Ovary (tissue), 9 donors: ENCODE data around the gene FBXW7. TPM values are rescaled to one million over a fixed set of nuclear protein-coding genes. Genes with fewer than 3 reads are reported as not detected.
"Not testable (repeated sequence)": the region's sequence is repeated elsewhere in the genome, so short reads cannot be mapped to it uniquely, and the experiment has no call there.

ENCODE experiments used
- DNase-seq, 5 donors: peaks; one replicate each; pipeline ENCODE4 v3.0.0-alpha.2; 2019 to 2020
- H3K27ac ChIP-seq, 2 donors: fragments of 200-600 bp; one replicate each; pipeline versions ENCODE4 v1.5.1 to v1.8.0; 2019 to 2022
- H3K27me3 ChIP-seq: fragments of 200-600 bp; one replicate; pipeline ENCODE4 v1.8.0; 2022
- H3K36me3 ChIP-seq: fragments of 200-600 bp; sonication (generic); one replicate; pipeline ENCODE4 v1.5.1; 2019
- H3K4me1 ChIP-seq: one replicate; pipeline ENCODE4 v1.8.1; 2013; ENCODE audit warnings: mild to moderate bottlenecking, moderate library complexity; ENCODE audit not compliant: insufficient read depth
- H3K4me3 ChIP-seq: fragments of 200-600 bp; sonication (generic); one replicate; pipeline ENCODE4 v1.5.1; 2017
- H3K9me3 ChIP-seq, 2 donors: fragments of 200-600 bp in 1 of 2; sonication (generic) in 1 of 2; one replicate each; pipeline versions ENCODE4 v1.5.1 to v1.8.1; 2013 to 2019; ENCODE audit warnings: mild to moderate bottlenecking in 1 of 2, moderate library complexity in 1 of 2
- EP300 ChIP-seq: sonication (generic); formaldehyde crosslinking; IDR thresholded peaks from one replicate; pipeline ENCODE4 v1.6.1; 2017; ENCODE audit warnings: antibody characterized with exemption
- POLR2A ChIP-seq: fragments of 450-650 bp; IDR thresholded peaks from one replicate; pipeline ENCODE4 v1.6.1; 2017; ENCODE audit warnings: antibody characterized with exemption, mild to moderate bottlenecking, moderate library complexity
- WGBS, 3 donors: extraction: QIAGEN DNeasy Blood & Tissue Kit in 1 of 3; methylation state at CpG; one replicate each; pipeline versions ENCODE4 v1.1.5 to v1.1.7; 2013 to 2017; 5-methylcytosine and 5-hydroxymethylcytosine counted together
- intact Hi-C, 4 donors: fragments of 100-400 bp; cut with DNase I; formaldehyde crosslinking; loops; one replicate each; pipeline versions ENCODE4 v1.11.0 to v1.15.1; 2022 to 2023
- polyA plus RNA-seq, 2 donors: library from polyadenylated mRNA; stranded (reverse); fragments of 200-250 nt in 1 of 2; fragments of 350-450 nt in 1 of 2; fragmentation: Illumina TruSeq in 1 of 2; extraction: RNeasy Lipid Tissue Mini Kit (QIAGEN cat#74804) in 1 of 2; gene quantifications; one replicate each; pipeline ENCODE4 v1.2.3, GENCODE V29; 2013 to 2014
- total RNA-seq, 7 donors: library from RNA; depleted of rRNA in 2 of 7; stranded (reverse); fragments of >200 nt in 2 of 7; fragmentation: NEBNext Ultra II Directional in 3 of 7; extraction: Animal tissue kit (Norgen Biotek cat#: 25700) in 3 of 7; gene quantifications; one replicate each; pipeline versions ENCODE4 v1.1.0 to v1.2.4, GENCODE V29; 2016 to 2023
- TF ChIP-seq, protein P1 (sequence below), 3 donors: fragments of 450-650 bp in 2 of 3; fragments of 200-600 bp in 1 of 3; IDR thresholded peaks; one replicate each; pipeline versions ENCODE4 v1.5.1 to v1.8.0; 2016 to 2022; ENCODE audit warnings: antibody characterized with exemption in 3 of 3, mild to moderate bottlenecking in 1 of 3
- donor health status: DM: no; HTN: no; CAD: no; lungs with moderate emphysema.
- donor health status: DM: no; HTN: no; CAD: no.
- donor health status: Bipolar disorder and iron deficiency.
- donor health status: DM: yes; HTN: yes; CAD: no.
- donor health status: DM: no; HTN: no; CAD: no.
- donor health status: DM: yes; HTN: yes; CAD: no.

FBXW7 gene
- total and polyA plus RNA-seq, 9 donors: 9.1 to 66.8 (median 42.9) TPM

- 64 to 81% (median 73%) methylated on average over 3 of the region's 3 CpGs for WGBS, 3 donors
- no peak for TF ChIP-seq EP300
- TF ChIP-seq POLR2A: no peak
- TF ChIP-seq, protein P1, sequence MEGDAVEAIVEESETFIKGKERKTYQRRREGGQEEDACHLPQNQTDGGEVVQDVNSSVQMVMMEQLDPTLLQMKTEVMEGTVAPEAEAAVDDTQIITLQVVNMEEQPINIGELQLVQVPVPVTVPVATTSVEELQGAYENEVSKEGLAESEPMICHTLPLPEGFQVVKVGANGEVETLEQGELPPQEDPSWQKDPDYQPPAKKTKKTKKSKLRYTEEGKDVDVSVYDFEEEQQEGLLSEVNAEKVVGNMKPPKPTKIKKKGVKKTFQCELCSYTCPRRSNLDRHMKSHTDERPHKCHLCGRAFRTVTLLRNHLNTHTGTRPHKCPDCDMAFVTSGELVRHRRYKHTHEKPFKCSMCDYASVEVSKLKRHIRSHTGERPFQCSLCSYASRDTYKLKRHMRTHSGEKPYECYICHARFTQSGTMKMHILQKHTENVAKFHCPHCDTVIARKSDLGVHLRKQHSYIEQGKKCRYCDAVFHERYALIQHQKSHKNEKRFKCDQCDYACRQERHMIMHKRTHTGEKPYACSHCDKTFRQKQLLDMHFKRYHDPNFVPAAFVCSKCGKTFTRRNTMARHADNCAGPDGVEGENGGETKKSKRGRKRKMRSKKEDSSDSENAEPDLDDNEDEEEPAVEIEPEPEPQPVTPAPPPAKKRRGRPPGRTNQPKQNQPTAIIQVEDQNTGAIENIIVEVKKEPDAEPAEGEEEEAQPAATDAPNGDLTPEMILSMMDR (IDR thresholded peaks at IDR 0.05): no peak
- Histone ChIP-seq H3K36me3 (no peaks in the 10 kb centered on the region), H3K27me3 (no peaks in the 10 kb centered on the region), H3K9me3 (no peaks in the 10 kb centered on the region), H3K4me3 (no peak overlapping the region), H3K27ac (no peak overlapping the region), H3K4me1 (peaks cover 1% of the 10 kb centered on the region)
- DNase-seq: no peak
- intact Hi-C loops: no loop called here
Observed at GRCh38 chr4:152556834-152557233, 20.9 kb upstream of the FBXW7 start.

GRCh38 chr4:152556283-152556682, 20.4 kb upstream of the FBXW7 start:
- peaks cover 1% of the 10 kb centered on the region for H3K4me1 ChIP-seq
- 88 to 92% (median 90%) methylated on average over 5 of the region's 5 CpGs for WGBS, 3 donors

GRCh38 chr4:152554742-152555141, 18.9 kb upstream of the FBXW7 start:
- H3K4me3 ChIP-seq: no peak overlapping the region
- peaks cover 1% of the 10 kb centered on the region for H3K4me1 ChIP-seq
- WGBS, 3 donors: 93 to 95% (median 94%) methylated on average over 2 of the region's 2 CpGs
- no peaks in the 10 kb centered on the region for H3K9me3 ChIP-seq
- DNase-seq: no peak
- intact Hi-C loops: no loop called here
- TF ChIP-seq, protein P1 (IDR thresholded peaks at IDR 0.05): no peak
- TF ChIP-seq POLR2A: no peak
- no peak for TF ChIP-seq EP300
- no peak overlapping the region for H3K27ac ChIP-seq
- no peaks in the 10 kb centered on the region for H3K36me3 ChIP-seq
- H3K27me3 ChIP-seq: no peaks in the 10 kb centered on the region

More at GRCh38 chr4:152556283-152556682, 20.4 kb upstream of the FBXW7 start:
- no peaks in the 10 kb centered on the region for H3K36me3 ChIP-seq
- DNase-seq: no peak
- no peak overlapping the region for H3K4me3 ChIP-seq
- no peaks in the 10 kb centered on the region for H3K27me3 ChIP-seq
- H3K27ac ChIP-seq: no peak overlapping the region
- no peaks in the 10 kb centered on the region for H3K9me3 ChIP-seq
- TF ChIP-seq, protein P1 (IDR thresholded peaks at IDR 0.05): no peak
- TF ChIP-seq POLR2A (no peak), EP300 (no peak)
- intact Hi-C loops: no loop called here

DNA sequence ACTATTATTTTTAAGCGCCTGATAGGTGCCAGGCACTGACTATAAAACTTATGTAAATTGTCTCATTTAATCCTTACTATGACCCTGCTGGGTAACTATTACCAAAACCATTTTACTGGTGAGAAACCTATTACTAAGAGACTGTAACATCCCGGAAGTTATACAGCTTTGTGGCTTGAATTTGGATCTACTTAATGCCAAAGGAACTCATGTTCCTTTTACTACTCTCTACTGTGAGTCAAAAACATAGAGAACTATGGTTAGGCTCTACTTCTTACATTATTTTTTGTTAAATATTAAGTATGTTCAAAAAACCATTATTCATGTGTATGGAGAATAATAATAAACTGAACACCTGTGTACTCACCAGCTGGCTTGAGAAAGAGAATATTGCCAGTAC, 14.8 kb upstream of the FBXW7 start:
- H3K27ac ChIP-seq, H3K4me3 ChIP-seq, DNase-seq, H3K4me1 ChIP-seq, H3K9me3 ChIP-seq, H3K27me3 ChIP-seq, H3K36me3 ChIP-seq, intact Hi-C loops: not testable (repeated sequence)
- WGBS, 3 donors: 82 to 96% (median 94%) methylated on average over 2 of the region's 2 CpGs

- no peak for DNase-seq
- H3K27me3 ChIP-seq: no peaks in the 10 kb centered on the region
- H3K36me3 ChIP-seq: no peaks in the 10 kb centered on the region
- no peaks in the 10 kb centered on the region for H3K9me3 ChIP-seq
- no peak overlapping the region for H3K27ac ChIP-seq
- intact Hi-C loops: no loop called here
- no peaks in the 10 kb centered on the region for H3K4me1 ChIP-seq
- no peak overlapping the region for H3K4me3 ChIP-seq
- TF ChIP-seq POLR2A: no peak
- TF ChIP-seq EP300: no peak
- TF ChIP-seq, protein P1 (IDR thresholded peaks at IDR 0.05): no peak
- 91 to 95% (median 92%) methylated on average over 2 of the region's 2 CpGs for WGBS, 3 donors
Observed at GRCh38 chr4:152545088-152545487, 9.2 kb upstream of the FBXW7 start.

GRCh38 chr4:152544533-152544932, 8.6 kb upstream of the FBXW7 start:
- H3K9me3 ChIP-seq, H3K4me1 ChIP-seq, H3K36me3 ChIP-seq, DNase-seq, intact Hi-C loops, H3K27me3 ChIP-seq, H3K27ac ChIP-seq, H3K4me3 ChIP-seq: not testable (repeated sequence)
- 94 to 98% (median 96%) methylated on average over 8 of the region's 8 CpGs for WGBS, 3 donors
